HG02840 (cell line): ENCODE measurements around the gene EFTUD2.

Source experiments
- ATAC-seq: cut with Tn5 transposase; IDR thresholded peaks from one replicate; pipeline ENCODE4 v1.9.1; 2021; ENCODE audit warnings: mild to moderate bottlenecking, moderate library complexity, moderate number of reproducible peaks; ENCODE audit not compliant: unreplicated experiment, low FRiP score

Gene EFTUD2

DNA sequence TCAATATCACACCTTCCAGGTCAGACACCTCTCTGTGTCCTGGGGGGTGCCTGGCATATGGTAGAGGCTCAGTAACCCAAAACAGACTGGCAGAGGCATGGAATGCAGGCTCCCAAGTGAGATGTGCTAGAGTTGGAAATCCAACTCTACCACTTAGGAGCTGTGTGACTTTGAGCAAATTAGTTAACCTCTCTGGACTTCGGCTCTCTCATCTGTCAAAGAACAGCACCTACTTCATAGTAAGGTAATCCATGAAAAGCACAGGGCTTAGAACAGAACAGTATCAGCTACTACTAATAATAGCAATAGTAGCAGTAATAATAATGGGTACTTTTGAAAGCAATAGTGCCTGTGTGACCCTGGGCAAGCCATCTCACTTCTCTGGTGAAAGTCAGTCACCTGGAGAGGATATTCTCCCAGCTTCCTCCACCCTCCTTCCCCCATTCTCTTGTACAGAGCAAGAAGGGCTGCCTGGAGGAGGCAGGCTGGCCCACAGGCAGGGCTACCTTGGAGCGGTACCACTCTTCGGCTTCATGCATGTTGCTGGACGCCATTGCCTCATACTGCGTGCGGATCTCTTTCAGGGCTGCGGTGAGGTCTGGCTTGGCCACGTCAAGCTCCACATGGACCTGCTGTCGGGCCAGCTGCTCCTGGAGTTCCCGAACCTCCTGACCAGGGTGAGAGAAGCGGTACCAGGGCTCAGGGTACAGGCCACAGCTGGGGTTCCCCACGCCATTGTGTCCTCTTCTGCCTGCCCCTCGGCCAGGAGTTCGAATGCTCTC, 13.7 kb upstream of the EFTUD2 start:
- no peak for ATAC-seq

DNA sequence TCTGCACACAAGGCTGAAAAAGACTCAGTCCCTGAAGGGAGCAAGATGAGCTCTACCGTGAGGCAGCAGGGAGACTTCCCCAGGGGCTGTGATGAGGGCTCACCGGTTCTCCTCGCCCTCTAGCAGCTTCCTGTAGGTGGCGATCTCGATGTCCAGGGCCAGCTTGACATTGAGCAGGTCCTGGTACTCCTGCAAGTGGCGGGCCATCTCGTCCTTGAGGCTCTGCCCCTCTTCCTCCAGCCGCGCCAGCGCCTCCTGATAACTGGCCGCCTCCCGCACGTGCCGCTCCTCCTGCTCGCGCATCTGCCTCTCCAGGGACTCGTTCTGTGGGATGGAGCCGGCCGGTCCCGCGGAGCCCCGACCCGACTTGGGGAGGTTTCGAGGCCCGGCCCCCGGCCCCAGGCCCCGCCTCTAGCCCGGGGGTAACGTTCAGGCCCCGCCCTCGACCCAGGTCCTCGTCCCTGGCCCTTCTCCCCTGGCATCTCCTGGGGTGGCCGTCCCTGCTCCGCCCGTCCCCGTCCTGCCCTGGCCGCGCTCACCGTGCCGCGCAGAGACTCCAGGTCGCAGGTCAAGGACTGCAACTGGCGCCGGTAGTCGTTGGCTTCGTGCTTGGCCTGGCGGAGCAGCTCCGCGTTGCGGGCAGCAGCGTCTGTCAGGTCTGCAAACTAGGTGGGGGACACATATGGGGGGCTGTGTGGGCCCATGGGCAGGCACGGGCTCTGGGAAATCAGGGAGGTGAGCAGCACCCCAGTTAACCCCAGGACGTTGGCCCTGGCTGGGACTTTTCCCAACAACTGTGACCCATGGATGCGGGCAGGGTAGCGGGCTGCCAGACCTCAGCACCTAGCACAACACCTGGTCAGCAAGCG, 12.1 kb upstream of the EFTUD2 start:
- ATAC-seq = no peak

DNA sequence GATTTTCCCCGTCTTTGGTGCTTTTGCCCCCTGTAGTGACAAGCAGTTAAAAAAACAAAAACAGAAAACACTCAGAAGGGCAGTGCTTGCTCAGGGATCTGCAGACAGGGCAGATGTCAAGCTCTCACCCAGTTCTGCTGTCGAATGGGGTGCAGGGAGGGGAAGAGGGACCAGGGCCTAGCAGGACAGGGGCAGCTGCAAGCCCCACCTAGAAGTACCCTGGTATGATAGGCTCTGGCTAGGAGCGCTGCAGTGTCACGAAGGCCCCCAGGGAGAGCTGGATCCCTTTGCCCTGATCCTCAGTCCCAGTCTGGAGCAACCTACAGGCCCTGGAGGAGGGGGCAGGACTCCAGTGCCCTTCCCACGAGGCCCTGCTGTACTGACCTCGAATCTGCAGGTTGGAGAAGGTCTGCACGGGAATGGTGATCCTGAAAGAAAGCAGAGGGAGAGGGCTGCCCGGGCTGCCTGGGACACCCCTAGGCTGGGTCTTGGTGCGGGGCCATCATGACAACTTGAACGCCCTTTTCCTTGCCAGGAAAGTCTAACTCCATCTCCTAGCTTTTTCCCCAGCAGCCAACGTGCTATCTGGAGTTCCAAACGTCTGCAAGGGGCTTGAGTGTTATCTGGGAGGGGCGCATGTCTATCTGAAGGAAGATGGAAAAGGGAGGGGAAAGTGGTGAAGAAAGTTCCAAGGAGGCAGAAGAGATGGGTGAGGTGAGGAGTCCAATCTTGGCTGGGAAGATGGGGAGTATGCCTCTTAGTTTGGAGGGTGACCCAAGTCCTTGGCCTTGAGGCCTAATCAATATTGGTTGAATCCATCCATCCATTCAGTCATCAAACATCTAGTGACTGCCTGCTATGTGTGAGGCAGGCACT, 11.2 kb upstream of the EFTUD2 start:
- ATAC-seq = no peak

DNA sequence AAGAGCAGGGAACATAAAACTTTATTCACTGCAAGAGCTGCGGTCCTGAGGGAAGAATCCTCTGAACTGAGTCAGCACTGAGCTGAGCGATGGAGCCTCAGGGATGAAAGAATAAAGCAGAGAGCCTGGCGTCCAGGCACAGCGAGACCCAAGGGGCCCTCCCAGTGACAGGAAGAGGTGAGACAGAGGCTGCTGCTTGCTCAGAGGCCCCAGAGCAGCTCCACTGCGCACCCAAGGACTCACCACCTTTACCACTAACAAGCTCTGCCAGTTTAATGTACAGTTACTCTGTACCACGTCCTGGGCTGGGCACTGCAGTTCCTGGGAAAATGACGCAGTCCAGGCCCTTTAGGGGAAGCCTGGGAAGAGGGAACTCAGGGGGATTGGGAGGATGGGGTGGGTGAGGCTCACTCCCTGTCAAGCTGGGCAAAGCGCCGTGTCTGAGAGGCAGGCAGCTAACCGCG, 10.5 kb upstream of the EFTUD2 start:
- ATAC-seq = no peak

DNA sequence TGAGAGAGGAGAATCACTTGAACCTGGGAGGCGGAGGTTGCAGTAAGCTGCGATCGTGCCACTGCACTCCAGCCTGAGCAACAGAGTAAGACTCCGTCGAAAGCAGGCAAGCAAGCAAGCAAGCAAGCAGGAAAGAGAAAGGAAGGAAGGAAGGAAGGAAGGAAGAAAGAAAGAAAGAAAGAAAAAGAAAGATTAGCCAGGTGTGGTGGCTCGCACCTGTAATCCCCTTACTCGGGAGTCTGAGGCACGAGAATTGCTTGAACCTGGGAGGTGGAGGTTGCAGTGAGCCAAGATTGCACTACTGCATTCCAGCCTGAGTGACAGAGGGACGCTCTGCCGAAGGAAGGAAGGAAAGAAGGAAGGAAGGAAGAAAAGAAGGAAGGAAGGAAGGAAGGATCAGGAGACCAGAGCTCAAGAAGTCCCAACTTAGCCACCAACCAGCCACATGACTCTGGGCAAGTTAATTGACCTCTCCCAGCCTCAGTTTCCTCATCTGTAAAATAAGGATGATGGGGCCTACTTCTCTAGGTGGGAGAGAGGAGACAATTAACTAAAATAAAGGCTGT, 9.6 kb upstream of the EFTUD2 start:
- ATAC-seq = no peak

DNA sequence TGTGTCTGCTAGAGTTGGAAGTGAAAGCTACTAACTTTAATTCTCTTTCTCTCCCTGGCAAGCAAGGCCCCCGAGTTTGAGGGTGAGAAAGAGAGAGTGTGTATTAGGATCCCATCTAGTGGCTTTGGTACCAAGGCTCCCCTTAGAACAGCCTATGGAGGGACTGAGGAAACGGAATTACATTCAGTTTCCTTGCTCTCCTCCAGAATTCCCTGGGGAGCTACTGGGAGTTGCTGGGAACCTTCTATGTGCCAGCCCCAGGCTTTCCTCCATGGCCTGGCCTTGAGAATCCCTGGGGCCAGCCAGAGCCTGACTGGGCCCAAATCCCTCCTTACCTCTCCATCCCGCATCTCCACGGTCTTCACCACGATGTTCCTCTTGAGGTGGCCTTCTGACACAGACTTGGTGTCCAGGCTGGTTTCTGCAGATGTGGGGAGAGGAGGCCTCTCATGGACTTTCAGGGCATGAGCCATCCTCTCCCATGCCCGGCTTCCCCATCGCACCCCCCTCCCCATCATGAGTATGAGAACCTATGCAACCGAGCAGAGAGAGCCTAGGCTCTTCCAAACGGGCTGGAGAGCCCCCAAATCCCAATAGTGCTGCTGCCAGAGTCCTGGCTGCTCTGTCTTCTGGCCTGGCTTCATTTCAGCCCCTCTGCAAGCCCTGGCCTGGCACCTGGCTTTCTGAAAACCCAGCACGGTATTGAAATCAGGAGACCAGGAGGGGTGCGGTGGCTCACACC, 8.7 kb upstream of the EFTUD2 start:
- ATAC-seq = no peak

DNA sequence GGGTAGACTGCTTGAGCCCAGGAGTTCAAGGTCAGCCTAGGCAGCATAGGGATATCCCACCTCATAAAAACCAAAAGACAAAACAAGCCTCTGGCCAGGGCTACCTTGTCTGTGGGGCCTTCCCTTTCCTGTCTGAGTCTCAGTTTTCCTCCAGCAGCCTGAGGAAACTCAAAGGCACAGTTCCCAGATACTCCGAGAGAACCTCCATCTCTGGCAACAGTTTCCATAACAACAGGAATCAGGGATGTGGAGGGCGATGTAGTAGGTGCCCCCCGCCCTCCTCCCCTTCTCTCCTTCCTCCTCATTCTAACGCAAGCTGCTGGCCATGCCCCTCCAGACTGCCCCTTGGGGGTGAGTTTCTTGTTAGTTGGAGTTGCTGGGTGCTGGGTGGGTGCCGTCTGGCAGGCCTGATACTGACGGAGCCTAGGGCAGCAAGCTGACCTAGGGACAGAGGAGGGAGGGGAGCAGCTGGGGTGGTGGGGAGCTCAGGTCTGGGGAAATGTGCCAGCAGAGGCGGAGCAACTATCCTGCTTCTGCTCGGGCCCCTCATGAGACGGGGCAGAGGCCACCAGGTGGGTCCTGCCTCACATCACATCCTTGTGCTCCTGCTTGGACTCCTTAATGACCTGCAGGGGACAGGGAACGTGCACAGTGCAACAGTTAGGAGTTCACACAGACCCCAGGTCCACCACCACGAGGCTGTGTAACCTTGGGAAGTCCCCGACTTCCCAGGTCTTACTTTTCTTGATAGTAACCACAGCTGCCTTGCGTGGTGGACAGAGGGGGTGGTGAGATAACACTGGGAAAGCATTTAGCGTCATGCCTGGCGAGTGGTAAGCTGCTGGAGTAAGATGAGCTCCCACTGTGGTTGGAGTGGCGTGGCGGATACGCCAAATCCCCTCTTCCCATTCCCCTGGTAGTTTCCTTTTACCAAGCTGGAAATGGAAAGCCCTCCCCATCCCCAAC, 7.8 kb upstream of the EFTUD2 start:
- no peak for ATAC-seq

DNA sequence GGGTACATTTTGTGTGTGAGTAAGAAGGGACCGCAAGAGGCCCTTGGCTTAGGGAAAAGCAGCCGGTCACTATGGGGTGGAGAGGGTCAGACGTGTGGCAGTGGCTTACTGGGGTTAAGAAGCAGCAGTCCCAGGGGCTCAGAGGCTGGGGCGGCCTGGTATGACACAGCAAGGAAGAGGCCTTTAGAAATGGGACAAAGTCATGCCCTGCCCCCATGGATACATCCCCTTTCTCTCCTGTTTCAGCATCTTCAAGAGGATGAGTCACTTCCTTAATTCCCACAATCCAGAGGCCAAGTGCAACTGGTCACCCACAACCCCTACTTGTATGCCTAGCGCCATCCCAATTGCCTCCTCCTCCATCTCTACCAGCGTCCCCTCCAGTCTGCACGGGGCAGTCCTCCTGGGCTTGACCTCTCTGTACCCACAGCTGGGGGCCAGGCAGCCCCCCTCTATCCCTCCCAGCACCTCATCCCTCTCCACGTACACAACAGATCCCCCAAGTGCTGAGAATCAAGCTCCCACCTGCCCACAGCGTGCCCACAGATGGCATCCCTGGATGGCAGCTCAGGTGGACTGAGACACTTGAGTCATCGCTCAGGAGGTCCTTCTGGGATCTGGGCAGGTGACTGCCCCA, 6.9 kb upstream of the EFTUD2 start:
- no peak for ATAC-seq

DNA sequence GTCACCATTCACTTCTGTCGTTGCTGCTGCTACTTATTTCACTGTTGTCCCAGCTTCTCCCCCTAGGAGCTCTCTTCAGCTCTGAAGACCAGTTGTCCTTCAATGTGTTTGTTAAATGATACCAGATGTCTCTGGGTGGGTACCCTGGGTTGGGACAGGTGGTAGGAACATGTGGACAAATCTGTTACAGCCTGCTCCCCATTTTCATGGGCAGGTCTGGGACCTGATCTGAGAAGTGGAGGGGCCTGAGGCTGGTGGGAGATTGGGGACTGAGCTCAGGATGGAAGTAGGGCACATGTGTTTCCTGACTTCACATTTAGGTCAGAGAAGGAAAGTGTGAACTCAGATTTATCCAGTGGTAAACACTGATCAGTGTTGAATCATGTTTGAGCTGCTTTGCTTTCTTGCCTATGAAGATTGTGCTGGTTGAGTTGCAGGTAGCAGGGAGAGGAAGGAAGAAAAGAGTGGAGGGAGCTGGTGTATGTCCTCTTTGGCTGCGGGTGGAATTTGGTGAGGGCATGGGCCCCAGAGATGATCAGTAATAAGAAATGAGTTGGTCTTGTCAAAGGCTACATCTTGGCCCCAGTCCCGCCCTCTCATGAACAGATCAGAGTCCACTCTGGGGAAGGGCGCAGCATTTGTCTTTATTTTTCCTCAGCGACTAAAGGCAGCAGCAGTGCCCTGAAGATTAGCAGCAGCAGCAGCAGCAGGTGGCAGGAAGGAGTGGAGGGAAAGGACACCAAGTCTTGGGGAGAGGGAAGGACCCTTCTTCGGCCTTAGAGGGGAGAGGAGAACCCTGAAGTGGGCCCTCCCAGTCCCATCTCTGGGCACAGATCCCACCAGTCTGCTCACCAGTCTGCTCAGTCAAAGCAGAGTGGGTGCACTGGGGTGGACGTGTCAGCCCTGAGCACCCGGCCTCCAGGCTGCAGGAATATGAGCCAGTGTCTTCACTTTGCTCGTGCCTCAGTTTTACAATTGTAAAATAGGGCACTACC, 6.1 kb upstream of the EFTUD2 start:
- no peak for ATAC-seq

DNA sequence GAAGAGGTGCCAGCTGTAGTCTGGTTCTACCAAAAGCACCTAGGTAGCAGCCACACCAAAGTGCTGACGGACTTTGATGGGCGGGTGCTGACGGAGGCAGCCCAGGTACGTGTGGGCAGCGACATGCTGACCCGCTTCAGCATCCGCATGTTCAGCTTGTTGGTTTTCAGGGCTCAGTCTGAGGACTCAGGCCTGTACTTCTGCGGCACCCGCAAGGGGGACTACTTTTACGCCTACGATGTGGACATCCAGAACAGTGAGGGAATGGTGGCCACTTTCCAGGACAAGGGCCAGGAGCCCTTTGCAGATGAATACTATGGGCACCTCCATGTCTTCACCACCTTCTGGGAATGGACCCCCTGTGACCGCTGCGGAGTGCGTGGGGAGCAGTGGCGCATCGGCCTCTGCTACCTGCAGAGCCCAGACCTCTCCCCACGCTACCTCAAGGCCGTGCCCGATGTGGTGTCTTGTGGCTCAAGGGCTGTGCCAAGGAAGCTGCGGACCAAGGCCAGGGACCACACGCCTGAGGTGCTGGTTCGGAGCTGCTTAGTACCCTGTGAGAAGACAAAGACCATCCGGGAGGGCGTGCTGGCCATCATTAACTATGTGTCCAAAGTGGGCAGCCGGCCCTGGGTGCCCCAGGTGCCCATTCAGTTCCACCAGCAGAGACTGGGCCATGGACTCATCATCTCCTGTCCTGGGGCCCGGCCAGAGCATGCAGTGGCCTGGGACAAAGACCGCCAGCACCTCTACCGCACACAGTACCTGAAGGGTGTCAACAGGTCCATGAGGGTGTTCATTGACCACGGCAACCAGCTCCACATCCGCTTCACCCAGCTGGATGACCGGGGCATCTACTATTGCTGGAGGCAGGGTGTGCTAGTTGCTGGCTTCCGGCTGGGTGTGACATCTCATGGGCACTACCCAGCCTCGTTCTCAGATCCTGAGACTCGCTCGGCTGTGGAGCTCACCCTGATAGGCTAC, 5.0 kb upstream of the EFTUD2 start:
- no peak for ATAC-seq

DNA sequence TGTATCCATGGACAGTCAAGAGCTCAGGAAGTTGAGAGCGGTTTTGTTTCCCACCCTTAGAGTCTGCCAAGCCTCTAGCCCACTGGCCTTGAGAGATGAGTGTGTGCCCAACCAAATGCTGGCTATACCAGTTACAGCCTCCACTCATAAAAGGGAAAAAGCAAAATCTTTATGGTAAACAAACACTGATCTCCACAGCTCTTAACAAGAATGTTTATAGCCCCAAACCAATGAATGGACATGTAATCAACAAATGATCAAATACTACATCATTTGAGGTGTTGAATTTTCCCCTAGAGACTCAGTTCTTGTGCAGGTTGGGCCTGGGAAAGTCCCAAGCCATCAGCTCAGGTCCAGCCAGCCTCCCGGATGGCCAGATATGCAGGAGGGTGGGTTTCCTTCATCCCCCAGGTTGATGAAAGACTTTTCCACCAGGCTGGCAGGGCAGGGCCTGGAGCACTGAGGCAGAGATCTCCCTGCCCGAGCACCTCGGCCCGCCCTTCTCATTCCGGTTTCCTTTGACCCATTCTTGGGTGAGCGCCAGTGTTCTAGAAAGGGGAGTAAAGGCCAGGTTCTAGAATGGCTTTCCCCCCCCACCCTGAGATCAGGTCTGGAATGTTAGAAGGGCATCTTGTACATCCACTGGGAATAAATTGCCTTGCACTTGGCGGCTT, 3.9 kb upstream of the EFTUD2 start:
- ATAC-seq = no peak

DNA sequence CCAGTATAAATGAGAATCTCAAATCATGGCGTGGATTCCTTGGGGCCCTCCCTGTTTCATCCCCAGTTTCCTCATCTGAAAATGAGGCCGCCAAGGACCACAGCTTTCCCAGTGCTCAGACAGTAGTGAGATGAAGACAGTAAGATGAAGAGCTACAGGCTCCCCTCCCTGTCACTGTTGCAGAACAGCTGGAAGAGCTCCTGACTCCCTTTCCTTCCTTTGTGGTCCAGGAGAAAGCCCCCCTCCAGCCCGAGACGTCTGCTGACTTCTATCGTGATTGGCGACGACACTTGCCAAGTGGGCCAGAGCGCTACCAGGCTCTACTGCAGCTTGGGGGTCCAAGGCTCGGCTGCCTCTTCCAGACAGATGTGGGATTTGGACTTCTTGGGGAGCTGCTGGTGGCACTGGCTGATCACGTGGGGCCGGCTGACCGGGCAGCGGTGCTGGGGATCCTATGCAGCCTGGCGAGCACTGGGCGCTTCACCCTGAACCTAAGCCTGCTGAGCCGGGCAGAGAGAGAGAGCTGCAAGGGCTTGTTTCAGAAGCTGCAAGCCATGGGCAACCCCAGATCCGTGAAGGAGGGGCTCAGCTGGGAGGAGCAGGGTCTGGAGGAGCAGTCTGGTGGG, 3.0 kb upstream of the EFTUD2 start:
- no peak for ATAC-seq

DNA sequence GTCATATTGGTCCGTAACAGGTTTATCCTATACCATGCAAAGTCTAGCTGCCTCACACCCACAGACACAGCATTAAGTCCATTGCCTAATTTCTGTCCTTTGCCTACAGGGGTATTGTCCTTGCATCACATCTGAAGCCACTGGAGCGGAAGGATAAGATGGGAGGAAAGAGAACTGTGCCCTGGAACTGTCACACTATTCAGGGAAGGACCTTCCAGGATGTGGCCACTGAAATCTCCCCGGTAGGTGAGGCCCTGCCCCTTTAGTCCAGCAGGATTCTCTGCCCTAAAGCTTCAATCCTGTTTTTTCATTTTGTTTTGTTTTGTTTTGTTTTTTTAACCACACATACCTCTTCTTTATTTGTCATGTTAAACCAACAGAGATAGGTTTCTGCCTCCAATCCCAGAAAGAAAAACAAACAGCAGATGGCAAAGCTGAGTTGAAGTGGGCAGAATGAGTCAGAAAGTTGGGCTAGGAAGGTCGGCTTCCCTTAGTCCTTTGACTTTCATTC, 2.2 kb upstream of the EFTUD2 start:
- no peak for ATAC-seq

DNA sequence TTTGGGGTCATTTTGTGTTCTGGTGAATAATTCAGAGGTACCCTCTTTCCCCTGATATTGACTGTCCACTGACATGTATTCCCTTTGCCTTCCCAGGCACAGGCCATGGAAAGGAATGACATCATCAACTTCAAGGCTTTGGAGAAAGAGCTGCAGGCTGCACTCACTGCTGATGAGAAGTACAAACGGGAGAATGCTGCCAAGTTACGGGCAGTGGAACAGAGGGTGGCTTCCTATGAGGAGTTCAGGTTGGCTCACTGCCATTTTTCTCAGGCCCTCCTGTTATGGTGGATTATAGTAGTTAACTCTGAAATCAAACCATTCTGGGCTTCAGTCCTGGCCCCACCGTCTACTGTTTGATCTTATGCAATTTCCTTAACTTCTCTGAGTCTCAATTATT, 1.6 kb upstream of the EFTUD2 start:
- ATAC-seq = no peak

DNA sequence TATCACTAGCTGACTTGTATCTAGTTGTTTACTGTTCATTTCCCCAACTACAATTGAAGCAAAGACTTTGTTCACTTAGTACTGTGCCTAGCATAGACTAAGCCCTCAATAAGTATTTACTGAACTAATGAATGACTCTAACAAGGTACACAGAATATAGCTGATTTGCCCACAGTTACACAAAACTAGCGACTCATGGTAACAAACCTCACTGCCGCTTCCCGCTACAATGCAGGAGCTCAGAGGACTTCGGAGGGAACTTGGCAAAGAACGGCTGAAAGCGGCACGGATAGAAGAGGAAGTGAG, 524 bp downstream of the EFTUD2 start:
- no peak for ATAC-seq
